Panc1 (cell line): ENCODE data around the gene FUBP3. TPM values are rescaled to one million over a fixed set of nuclear protein-coding genes. Genes with fewer than 3 reads are reported as not detected.

Source experiments
- ATAC-seq: fragments of 200-7000 bp; cut with Tn5 transposase; 2 replicates; pipeline ENCODE4 v1.9.1; 2020; ENCODE audit warnings: mild to moderate bottlenecking, moderate library complexity
- BruUV-seq: library from RNA; stranded (reverse); fragments of 400-500 nt; replicated peaks from 2 replicates; lab custom pipeline; 2021; lab: Mats Ljungman, UMichigan
- CTCF ChIA-PET: fragments of 300-600 bp; sonication (Branson Sonifier 250); formaldehyde crosslinking; loops from one replicate; lab custom pipeline; 2022; ENCODE audit warnings: antibody characterized with exemption; lab: Charles Lee
- POLR2A ChIA-PET: fragments of 300-600 bp; sonication (Branson Sonifier 250); formaldehyde crosslinking; loops from one replicate; lab custom pipeline; 2022; ENCODE audit warnings: antibody characterized with exemption; lab: Charles Lee
- DNase-seq: peaks from one replicate; pipeline ENCODE4 v3.0.0-alpha.2; 2010; ENCODE audit warnings: low read depth, low spot score
- H3K27ac ChIP-seq: 2 replicates; pipeline ENCODE4 v1.5.1; 2011; ENCODE audit warnings: mild to moderate bottlenecking, low read length, inconsistent platforms
- H3K27me3 ChIP-seq: fragments of 200-500 bp; sonication (Bioruptor generic); 2 replicates; pipeline ENCODE4 v1.6.0; 2014; ENCODE audit warnings: low read length, inconsistent platforms; ENCODE audit not compliant: control insufficient read depth, insufficient read depth
- H3K36me3 ChIP-seq: fragments of 200-500 bp; sonication (Bioruptor generic); 2 replicates; pipeline ENCODE4 v1.5.1; 2014; ENCODE audit warnings: inconsistent platforms, mild to moderate bottlenecking, low read length, moderate library complexity; ENCODE audit not compliant: control insufficient read depth, insufficient read depth
- H3K4me1 ChIP-seq: 2 replicates; pipeline ENCODE4 v1.5.1; 2011; ENCODE audit warnings: inconsistent platforms, mild to moderate bottlenecking, low read length, moderate library complexity; ENCODE audit not compliant: control insufficient read depth, insufficient read depth
- H3K4me3 ChIP-seq, 2 experiments: 2 replicates each; pipeline ENCODE4 v1.5.1; 2011 to 2012; ENCODE audit warnings: low read depth in 2 of 2, low read length in 2 of 2, mild to moderate bottlenecking in 2 of 2, inconsistent platforms in 1 of 2, moderate library complexity in 1 of 2
- H3K9me3 ChIP-seq: fragments of 200-500 bp; sonication (Bioruptor generic); 2 replicates; pipeline ENCODE4 v1.5.1; 2014; ENCODE audit warnings: low read depth, mild to moderate bottlenecking, inconsistent platforms, low read length, moderate library complexity; ENCODE audit not compliant: control insufficient read depth, insufficient read depth
- CTCF ChIP-seq: fragments of 450-650 bp; IDR thresholded peaks from 2 replicates; pipeline ENCODE4 v1.5.1; 2017; ENCODE audit warnings: mild to moderate bottlenecking
- POLR2AphosphoS5 ChIP-seq: IDR thresholded peaks from 2 replicates; pipeline ENCODE4 v1.6.1; 2012; ENCODE audit warnings: mild to moderate bottlenecking, low read depth, low read length, moderate library complexity
- REST ChIP-seq, 2 experiments: IDR thresholded peaks; 2 replicates each; pipeline ENCODE4 v1.6.1; 2011 to 2012; ENCODE audit warnings: low read depth in 2 of 2, control low read depth in 1 of 2, low read length in 1 of 2, mild to moderate bottlenecking in 1 of 2, moderate library complexity in 1 of 2; ENCODE audit not compliant: insufficient read depth in 1 of 2
- SIN3A ChIP-seq: IDR thresholded peaks from 2 replicates; pipeline ENCODE4 v1.6.1; 2012; ENCODE audit warnings: low read depth, mild to moderate bottlenecking, low read length, moderate library complexity, borderline replicate concordance; ENCODE audit not compliant: insufficient read depth
- TCF7L2 ChIP-seq: IDR thresholded peaks from 2 replicates; pipeline ENCODE4 v1.6.1; 2011; ENCODE audit warnings: mild to moderate bottlenecking, low read depth, low read length, inconsistent platforms
- in situ Hi-C: cut with HindIII; loops from 2 replicates; pipeline ENCODE4 v1.10.0; 2016; ENCODE audit warnings: low sequenced_read_pairs, low pct_unique_long_range_greater_than_20kb
- intact Hi-C: fragments of 100-400 bp; cut with micrococcal nuclease; formaldehyde crosslinking; loops from one replicate; pipeline ENCODE4 v1.10.0; 2022; ENCODE audit not compliant: unreplicated experiment
- total RNA-seq: library from RNA; stranded (reverse); gene quantifications from one replicate; pipeline ENCODE4 v1.2.1, GENCODE V29; 2021; ENCODE audit not compliant: unreplicated experiment

FUBP3 gene
- total RNA-seq, 1 experiment from 2014 or later: 46.6 TPM

- CTCF ChIA-PET: no interaction called here
- TF ChIP-seq REST (IDR thresholded peaks at IDR 0.05; ENCODE audit: insufficient read depth in 1 of 2, low read depth in 2 of 2, low read length in 1 of 2) (no peak), TCF7L2 (no peak), POLR2AphosphoS5 (no peak), CTCF (no peak), SIN3A (no peak)
- POLR2A ChIA-PET: no interaction called here
- in situ Hi-C loops: no loop called here
- intact Hi-C loops: no loop called here
- H3K4me3 ChIP-seq: no peak overlapping the region
- H3K4me1 ChIP-seq: no peaks in the 10 kb centered on the region
- BruUV-seq: no TSS peak
- no peak overlapping the region for H3K27ac ChIP-seq
- no peaks in the 10 kb centered on the region for H3K27me3 ChIP-seq
- peaks cover 4% of the 10 kb centered on the region; the same call in 1 of the 2 replicates for H3K36me3 ChIP-seq
- no peak for ATAC-seq
- no peak for DNase-seq
- no peaks in the 10 kb centered on the region for H3K9me3 ChIP-seq
Measured at GRCh38 chr9:130609163-130609562, 29.8 kb downstream of the FUBP3 start.

DNA sequence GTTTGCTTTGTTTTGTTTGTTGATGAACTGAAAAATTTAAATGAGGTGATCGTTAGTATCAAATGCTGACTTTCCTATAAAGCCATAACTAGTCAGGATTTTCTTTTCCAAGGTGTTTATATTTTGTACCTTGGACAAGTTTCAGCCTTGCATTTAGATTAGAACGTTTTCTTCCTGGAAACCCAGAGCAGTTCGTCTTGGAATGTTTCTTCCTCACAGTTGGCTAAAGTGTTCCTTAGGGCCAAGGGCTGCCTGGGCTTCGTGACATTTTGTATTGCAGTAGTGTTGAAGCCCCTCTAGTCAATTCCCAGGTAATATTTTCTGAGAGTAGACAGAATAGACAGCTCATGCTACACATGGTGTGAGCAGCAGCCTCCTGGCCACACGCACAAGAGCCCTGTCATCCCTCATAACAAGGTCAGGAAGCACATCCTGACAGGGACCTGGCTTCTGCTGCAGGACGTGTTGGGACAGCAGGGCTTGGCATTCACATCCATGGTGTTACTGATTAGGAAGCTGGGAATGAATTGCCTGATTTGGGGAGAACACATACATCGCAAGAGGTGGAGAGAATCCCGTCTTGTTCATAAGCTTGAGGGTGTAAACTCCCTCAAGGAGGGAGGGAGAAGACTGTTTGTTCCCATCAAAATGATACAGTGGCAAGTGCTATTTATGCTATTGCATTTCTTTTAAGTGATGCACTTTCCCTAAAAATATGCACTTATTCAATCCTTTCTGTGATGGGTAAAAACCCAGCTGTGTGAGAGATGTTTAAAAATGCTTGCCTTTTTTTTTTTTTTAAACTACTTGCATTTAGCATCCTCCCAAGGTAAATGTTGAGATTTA is 31.7 kb downstream of the FUBP3 start:
- Histone ChIP-seq H3K27me3 (no peaks in the 10 kb centered on the region), H3K27ac (no peak overlapping the region), H3K4me1 (no peaks in the 10 kb centered on the region), H3K4me3 (no peak overlapping the region), H3K9me3 (no peaks in the 10 kb centered on the region), H3K36me3 (peaks cover 8% of the 10 kb centered on the region; the same call in 1 of the 2 replicates)
- DNase-seq (no peak), ATAC-seq (no peak)
- in situ Hi-C loops (no loop called here), intact Hi-C loops (no loop called here)
- BruUV-seq: no TSS peak
- ChIA-PET POLR2A (no interaction called here), CTCF (no interaction called here)
- TF ChIP-seq TCF7L2 (no peak), REST (IDR thresholded peaks at IDR 0.05; ENCODE audit: insufficient read depth in 1 of 2, low read depth in 2 of 2, low read length in 1 of 2) (no peak), CTCF (no peak), SIN3A (no peak), POLR2AphosphoS5 (no peak)
